ENCODE data around the gene COX6A2. TPM values are rescaled to one million over a fixed set of nuclear protein-coding genes. Genes with fewer than 3 reads are reported as not detected.

COX6A2 gene
- total RNA-seq, 1 experiment from 2014 or later = not detected

DNA sequence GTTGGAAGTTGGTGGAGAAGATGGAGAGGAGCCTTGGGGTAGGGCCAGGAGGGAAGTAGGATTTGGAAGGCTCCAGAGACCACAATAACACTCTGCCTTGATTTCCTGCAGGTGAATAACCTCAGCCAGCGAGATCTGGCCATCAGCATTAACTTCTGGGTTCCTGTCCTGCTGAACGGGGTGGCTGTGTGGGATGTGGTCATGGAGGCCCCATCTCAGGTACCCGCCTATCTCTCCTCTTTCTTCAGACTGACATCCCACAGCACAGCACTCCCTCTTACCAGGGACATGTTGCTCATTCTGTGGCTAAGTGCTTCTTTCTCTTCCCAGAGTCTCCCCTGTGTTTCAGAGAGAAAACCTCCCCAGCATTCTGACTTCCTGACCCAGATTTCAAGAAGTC is 4.9 kb downstream of the COX6A2 start:
- H2BK20ac ChIP-seq (ENCODE audit: low read depth, low read length, poor library complexity, severe bottlenecking) = no peak overlapping the region
- H3K9ac ChIP-seq (ENCODE audit: extremely low read depth, insufficient read length, low read length) = no peak overlapping the region
- no peak overlapping the region for H2BK15ac ChIP-seq (ENCODE audit: low read depth, low read length)
- no peaks in the 10 kb centered on the region for H3K79me1 ChIP-seq (ENCODE audit: insufficient read depth, low read depth, low read length, poor library complexity, severe bottlenecking)
- no peaks in the 10 kb centered on the region for H3K9me3 ChIP-seq (ENCODE audit: control insufficient read depth, low read depth, low read length)
- peaks cover 8% of the 10 kb centered on the region; the same call in 1 of the 2 replicates for H3K27me3 ChIP-seq (ENCODE audit: insufficient read depth, low read length)
- H2BK12ac ChIP-seq (ENCODE audit: insufficient read length, low read depth, low read length) = no peak overlapping the region
- H3K79me2 ChIP-seq (ENCODE audit: insufficient read depth, low read length) = no peaks in the 10 kb centered on the region
- no peak overlapping the region for H3K56ac ChIP-seq (ENCODE audit: insufficient read length, low read depth, low read length)
- H3K18ac ChIP-seq (ENCODE audit: insufficient read length, low read depth, low read length) = no peak overlapping the region
- H3K23me2 ChIP-seq (ENCODE audit: insufficient read length, low read depth, low read length, poor library complexity, severe bottlenecking) = no peaks in the 10 kb centered on the region
- H3K27me3 Mint-ChIP-seq (ENCODE audit: low read depth) = peaks cover 18% of the 10 kb centered on the region
- no CpG with 5 or more reads among the region's 3 CpGs for WGBS (ENCODE audit: extremely low coverage, insufficient read length, low lambda C conversion rate)
- no peak overlapping the region for H3K14ac ChIP-seq (ENCODE audit: insufficient read depth, low read length)
- TF ChIP-seq, protein P1, sequence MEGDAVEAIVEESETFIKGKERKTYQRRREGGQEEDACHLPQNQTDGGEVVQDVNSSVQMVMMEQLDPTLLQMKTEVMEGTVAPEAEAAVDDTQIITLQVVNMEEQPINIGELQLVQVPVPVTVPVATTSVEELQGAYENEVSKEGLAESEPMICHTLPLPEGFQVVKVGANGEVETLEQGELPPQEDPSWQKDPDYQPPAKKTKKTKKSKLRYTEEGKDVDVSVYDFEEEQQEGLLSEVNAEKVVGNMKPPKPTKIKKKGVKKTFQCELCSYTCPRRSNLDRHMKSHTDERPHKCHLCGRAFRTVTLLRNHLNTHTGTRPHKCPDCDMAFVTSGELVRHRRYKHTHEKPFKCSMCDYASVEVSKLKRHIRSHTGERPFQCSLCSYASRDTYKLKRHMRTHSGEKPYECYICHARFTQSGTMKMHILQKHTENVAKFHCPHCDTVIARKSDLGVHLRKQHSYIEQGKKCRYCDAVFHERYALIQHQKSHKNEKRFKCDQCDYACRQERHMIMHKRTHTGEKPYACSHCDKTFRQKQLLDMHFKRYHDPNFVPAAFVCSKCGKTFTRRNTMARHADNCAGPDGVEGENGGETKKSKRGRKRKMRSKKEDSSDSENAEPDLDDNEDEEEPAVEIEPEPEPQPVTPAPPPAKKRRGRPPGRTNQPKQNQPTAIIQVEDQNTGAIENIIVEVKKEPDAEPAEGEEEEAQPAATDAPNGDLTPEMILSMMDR (conservative IDR thresholded peaks at IDR 0.05) = no peak
- H3K27ac ChIP-seq (ENCODE audit: insufficient read length, low read depth, low read length) = no peak overlapping the region
- no peak overlapping the region for H4K91ac ChIP-seq (ENCODE audit: insufficient read length, low read depth, low read length)
- H2BK5ac ChIP-seq (ENCODE audit: insufficient read length, low read length) = no peak overlapping the region
- H4K8ac ChIP-seq (replicated peaks; ENCODE audit: insufficient read length, low read depth, low read length) = no peak overlapping the region
- H3T11ph ChIP-seq (ENCODE audit: low read length) = no peak overlapping the region
- no peaks in the 10 kb centered on the region for H3K4me1 Mint-ChIP-seq
- H3K4ac ChIP-seq (ENCODE audit: low read depth, low read length) = no peak overlapping the region
- H3K23ac ChIP-seq (ENCODE audit: insufficient read length, low read depth, low read length) = no peak overlapping the region
- no peak overlapping the region for H2AK5ac ChIP-seq (ENCODE audit: insufficient read length, low read length)
- H2BK120ac ChIP-seq (ENCODE audit: low read depth, low read length, poor library complexity, severe bottlenecking) = no peak overlapping the region
- no peak overlapping the region for H3K4me2 ChIP-seq (ENCODE audit: insufficient read depth, insufficient read length, low read length)
- no peak overlapping the region for H2AFZ ChIP-seq (ENCODE audit: low read length)
- no peak overlapping the region for H3K4me3 Mint-ChIP-seq
- no peaks in the 10 kb centered on the region for H3K36me3 Mint-ChIP-seq (ENCODE audit: insufficient read depth in 1 of 3, low read depth in 3 of 3)
- no peaks in the 10 kb centered on the region for H4K20me1 ChIP-seq (ENCODE audit: control insufficient read depth, insufficient read depth, insufficient read length)
- no peak overlapping the region for H3K27ac Mint-ChIP-seq
- no peak overlapping the region for H4K5ac ChIP-seq (ENCODE audit: insufficient read length, low read depth, low read length)
- DNase-seq = no peak
- H3K4me1 ChIP-seq (ENCODE audit: insufficient read depth, low read length) = no peaks in the 10 kb centered on the region
- H3K9me3 Mint-ChIP-seq = no peaks in the 10 kb centered on the region; a peak in 3 of 5 replicates

Measured in H9 (cell line).